Thyroid gland (tissue), 4 donors: Measurements from ENCODE around the gene TTN.

Source experiments
- CTCF ChIP-seq, 6 experiments: fragments of 200-600 bp in 3 of 6; fragments of 450-650 bp in 3 of 6; sonication (generic) in 3 of 6; IDR thresholded peaks; one replicate each; pipeline ENCODE4 v1.5.1; 2016 to 2019; ENCODE audit warnings: antibody characterized with exemption in 6 of 6, mild to moderate bottlenecking in 2 of 6, inconsistent platforms in 1 of 6, moderate library complexity in 1 of 6
- POLR2A ChIP-seq, 2 donors: fragments of 450-650 bp; IDR thresholded peaks; one replicate each; pipeline ENCODE4 v1.6.1; 2017; ENCODE audit warnings: antibody characterized with exemption in 2 of 2, mild to moderate bottlenecking in 2 of 2, moderate library complexity in 1 of 2

- TF ChIP-seq CTCF (IDR thresholded peaks at IDR 0.05) (no peak), POLR2A (IDR thresholded peaks at IDR 0.05) (no peak)
Observed at GRCh38 chr2:178482437-178482836, 324.8 kb downstream of the TTN start.
